ENCODE data around the gene CLCNKA. TPM values are rescaled to one million over a fixed set of nuclear protein-coding genes. Genes with fewer than 3 reads are reported as not detected.

Gene CLCNKA
- total and polyA plus RNA-seq, 9 donors, result 0.08 to 2.4 (median 1.0) TPM; not detected in 1

DNA sequence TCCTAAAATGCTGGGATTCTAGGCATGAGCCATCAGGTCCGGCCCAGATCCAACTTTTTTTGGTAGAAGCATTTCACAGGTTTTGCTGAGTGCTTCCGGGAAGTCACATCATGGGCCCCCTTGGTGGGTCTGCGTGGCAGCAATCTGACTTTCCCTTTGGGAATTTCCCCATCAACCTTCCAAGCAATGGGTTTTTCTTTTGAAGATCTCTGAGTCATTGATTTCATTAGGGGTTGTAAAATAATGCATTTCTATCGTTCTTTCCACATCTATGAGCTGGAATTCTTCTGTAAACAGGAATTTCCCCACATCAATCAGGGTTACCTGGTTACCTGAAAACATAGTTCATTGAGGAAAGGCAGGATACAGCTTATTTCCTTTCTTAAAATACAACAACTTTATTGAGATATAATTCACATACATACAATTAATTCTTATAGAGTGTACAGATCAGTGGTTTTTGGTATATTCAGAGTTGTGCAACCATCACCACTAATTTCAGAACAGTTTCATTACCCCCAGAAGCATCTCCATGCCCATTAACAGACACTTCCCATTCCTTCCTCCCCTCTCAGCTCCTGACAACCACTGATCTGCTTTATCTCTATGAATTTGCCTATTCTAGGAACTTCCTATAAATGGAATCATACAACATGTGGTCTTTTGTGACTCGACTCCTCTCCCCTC is 36.1 kb upstream of the CLCNKA start:
- H3K4me3 ChIP-seq, result no peak overlapping the region
- no peaks in the 10 kb centered on the region for H3K27me3 ChIP-seq
- DNase-seq, result no peak
- intact Hi-C loops (cut with DNase I), result no loop called here
- TF ChIP-seq POLR2A (IDR thresholded peaks at IDR 0.05) (no peak), EP300 (IDR thresholded peaks at IDR 0.05) (no peak)
- TF ChIP-seq, protein P1, sequence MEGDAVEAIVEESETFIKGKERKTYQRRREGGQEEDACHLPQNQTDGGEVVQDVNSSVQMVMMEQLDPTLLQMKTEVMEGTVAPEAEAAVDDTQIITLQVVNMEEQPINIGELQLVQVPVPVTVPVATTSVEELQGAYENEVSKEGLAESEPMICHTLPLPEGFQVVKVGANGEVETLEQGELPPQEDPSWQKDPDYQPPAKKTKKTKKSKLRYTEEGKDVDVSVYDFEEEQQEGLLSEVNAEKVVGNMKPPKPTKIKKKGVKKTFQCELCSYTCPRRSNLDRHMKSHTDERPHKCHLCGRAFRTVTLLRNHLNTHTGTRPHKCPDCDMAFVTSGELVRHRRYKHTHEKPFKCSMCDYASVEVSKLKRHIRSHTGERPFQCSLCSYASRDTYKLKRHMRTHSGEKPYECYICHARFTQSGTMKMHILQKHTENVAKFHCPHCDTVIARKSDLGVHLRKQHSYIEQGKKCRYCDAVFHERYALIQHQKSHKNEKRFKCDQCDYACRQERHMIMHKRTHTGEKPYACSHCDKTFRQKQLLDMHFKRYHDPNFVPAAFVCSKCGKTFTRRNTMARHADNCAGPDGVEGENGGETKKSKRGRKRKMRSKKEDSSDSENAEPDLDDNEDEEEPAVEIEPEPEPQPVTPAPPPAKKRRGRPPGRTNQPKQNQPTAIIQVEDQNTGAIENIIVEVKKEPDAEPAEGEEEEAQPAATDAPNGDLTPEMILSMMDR (IDR thresholded peaks at IDR 0.05), result no peak
- no peaks in the 10 kb centered on the region for H3K36me3 ChIP-seq
- no peaks in the 10 kb centered on the region for H3K4me1 ChIP-seq (ENCODE audit: insufficient read depth)
- H3K9me3 ChIP-seq, result no peaks in the 10 kb centered on the region
- WGBS, 3 donors, result 61 to 67% (median 64%) methylated on average over 5 of the region's 5 CpGs
- no peak overlapping the region for H3K27ac ChIP-seq

DNA sequence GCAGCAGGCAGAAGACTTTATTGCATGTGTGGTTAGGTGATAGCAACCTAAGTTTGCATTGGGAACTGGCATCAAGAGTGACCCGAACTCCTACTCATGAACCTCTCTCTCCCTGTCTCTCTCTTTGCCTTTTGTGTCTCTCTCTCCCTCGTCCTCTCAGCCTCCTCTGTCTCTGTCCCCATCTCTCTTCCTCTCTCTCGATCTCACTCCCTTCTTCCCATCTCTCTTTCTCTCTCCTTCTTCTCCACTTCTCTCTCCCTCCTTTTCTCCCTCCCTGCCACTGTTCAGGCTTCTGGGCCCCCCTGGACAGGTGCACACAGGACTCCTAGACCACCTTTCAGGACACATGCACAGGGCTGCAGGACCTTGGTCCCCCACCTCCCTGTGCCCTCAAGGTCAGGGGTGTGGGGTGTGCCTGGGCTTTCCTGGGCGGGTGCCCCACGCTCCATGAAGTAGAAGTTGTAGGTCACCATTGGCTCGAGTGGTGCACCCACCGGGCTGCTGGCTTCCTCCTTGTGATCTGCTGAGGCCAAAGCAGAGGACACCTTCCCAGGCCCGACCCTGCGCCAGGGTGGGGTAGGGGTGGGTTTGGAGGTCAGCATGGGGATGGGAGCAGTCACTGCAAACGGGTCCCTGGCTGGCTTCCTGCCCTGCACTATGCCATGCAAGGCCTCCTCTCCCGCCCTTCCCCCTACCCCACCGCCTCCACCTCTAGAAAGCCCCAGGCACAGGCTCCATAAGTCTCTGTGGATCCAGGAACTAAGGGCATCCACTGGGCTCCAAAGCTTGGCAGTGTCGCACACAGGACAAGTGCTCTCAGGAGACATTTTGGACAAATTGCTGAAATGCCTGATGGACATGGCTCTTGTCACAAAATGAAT is 32.7 kb upstream of the CLCNKA start:
- Histone ChIP-seq H3K4me1 (ENCODE audit: insufficient read depth) (no peaks in the 10 kb centered on the region), H3K36me3 (no peaks in the 10 kb centered on the region), H3K9me3 (no peaks in the 10 kb centered on the region), H3K27ac (no peak overlapping the region), H3K4me3 (no peak overlapping the region), H3K27me3 (no peaks in the 10 kb centered on the region)
- TF ChIP-seq EP300 (IDR thresholded peaks at IDR 0.05) (no peak), POLR2A (IDR thresholded peaks at IDR 0.05) (no peak)
- TF ChIP-seq, protein P1 (IDR thresholded peaks at IDR 0.05), result no peak
- intact Hi-C loops (cut with DNase I), result no loop called here
- DNase-seq, result no peak
- 84 to 86% (median 85%) methylated on average over 11 to 13 of the region's 13 CpGs for WGBS, 3 donors

DNA sequence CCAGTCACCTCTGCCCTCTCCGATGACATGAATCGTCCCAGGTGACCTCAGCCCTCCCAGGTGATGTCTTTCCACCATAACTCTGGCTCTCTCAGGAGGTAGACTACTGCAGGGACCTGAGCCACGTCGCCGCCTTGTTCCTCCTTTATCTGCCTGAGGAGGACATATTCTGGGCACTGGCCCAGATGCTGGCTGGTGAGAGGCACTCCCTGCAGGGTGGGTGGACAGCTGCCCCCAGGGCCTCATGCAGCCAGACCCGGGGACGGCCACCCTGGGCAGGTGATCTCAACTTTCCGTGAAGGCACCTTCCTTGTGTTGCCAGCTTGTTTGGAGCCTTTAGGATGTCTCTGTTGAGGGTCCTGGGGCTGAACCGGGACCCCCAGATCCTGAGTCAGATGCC is 32.1 kb upstream of the CLCNKA start:
- no peak for DNase-seq
- WGBS, 3 donors, result 45 to 58% (median 57%) methylated on average over 9 of the region's 9 CpGs
- Histone ChIP-seq H3K27ac (no peak overlapping the region), H3K9me3 (no peaks in the 10 kb centered on the region), H3K36me3 (no peaks in the 10 kb centered on the region), H3K4me1 (ENCODE audit: insufficient read depth) (no peaks in the 10 kb centered on the region), H3K27me3 (no peaks in the 10 kb centered on the region), H3K4me3 (no peak overlapping the region)
- TF ChIP-seq EP300 (IDR thresholded peaks at IDR 0.05) (no peak), POLR2A (IDR thresholded peaks at IDR 0.05) (no peak)
- TF ChIP-seq, protein P1 (IDR thresholded peaks at IDR 0.05), result no peak
- intact Hi-C loops (cut with DNase I), result loop anchor here in 3 of 4 donors (5.0 to 10.0 kb wide), 3 partner anchors 172 to 195 kb away; partner anchors contain the start of gene UQCRHL (in 1 of the 3)

DNA sequence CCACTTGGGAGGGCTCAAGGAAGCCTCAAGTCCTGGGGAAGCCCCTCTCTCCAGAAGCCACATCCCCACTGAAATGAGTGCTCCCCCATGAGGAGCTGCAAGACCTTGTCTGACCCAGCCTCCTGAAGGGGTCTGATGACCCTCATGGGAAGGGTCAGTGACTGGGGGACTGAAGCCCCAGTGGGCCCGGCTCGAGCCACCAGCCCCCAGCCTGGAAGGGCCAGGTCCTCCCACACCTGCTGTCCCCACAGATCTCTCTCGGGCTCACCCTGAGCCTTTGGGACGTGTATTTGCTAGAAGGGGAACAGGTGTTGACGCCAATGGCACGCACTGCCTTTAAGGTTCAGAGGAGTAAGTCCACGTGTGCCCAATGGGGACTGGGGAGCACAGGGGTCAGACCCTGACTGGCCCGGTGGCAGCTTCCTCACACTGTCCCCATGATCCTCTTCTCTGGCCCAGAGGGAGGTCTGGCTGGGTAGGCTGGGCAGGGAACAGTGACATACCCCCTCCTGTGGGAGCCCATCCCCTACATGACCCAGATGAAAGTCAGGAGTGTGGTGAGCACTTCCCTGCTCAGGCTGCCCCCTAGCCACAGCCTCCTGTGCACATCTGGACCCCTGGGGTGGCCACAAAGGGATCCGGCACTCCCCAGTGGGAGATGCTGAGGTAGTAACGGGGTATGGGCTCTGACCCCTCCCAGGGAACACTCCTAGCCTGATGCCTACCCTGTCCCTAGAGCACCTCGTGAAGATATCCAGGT is 30.2 kb upstream of the CLCNKA start:
- intact Hi-C loops (cut with DNase I), result loop anchor here in 3 of 4 donors (5.0 to 10.0 kb wide), 3 partner anchors 174 to 197 kb away; partner anchors contain the start of gene UQCRHL (in 1 of the 3)
- H3K4me3 ChIP-seq, result no peak overlapping the region
- 86 to 96% (median 91%) methylated on average over 11 of the region's 11 CpGs for WGBS, 3 donors
- H3K36me3 ChIP-seq, result no peaks in the 10 kb centered on the region
- H3K27ac ChIP-seq, result no peak overlapping the region
- no peaks in the 10 kb centered on the region for H3K27me3 ChIP-seq
- no peaks in the 10 kb centered on the region for H3K4me1 ChIP-seq (ENCODE audit: insufficient read depth)
- H3K9me3 ChIP-seq, result no peaks in the 10 kb centered on the region
- DNase-seq, result no peak
- TF ChIP-seq, protein P1 (IDR thresholded peaks at IDR 0.05), result no peak
- TF ChIP-seq POLR2A (IDR thresholded peaks at IDR 0.05), result no peak
- TF ChIP-seq EP300 (IDR thresholded peaks at IDR 0.05), result no peak

Data from ovary (tissue), 9 donors.